IMR-90 (cell line): Measurements from ENCODE around the gene PLIN4. TPM values are rescaled to one million over a fixed set of nuclear protein-coding genes. Genes with fewer than 3 reads are reported as not detected.

ENCODE experiments used
- ATAC-seq: fragments of 200-7000 bp; cut with Tn5 transposase; 2 replicates; pipeline ENCODE4 v1.9.1; 2020; ENCODE audit warnings: low read depth, mild to moderate bottlenecking, moderate library complexity
- BruUV-seq: library from RNA; stranded (reverse); fragments of 400-500 nt; replicated peaks from 2 replicates; lab custom pipeline; 2021; lab: Mats Ljungman, UMichigan
- CTCF ChIA-PET: fragments of 300-600 bp; formaldehyde crosslinking; extraction: SDS; loops from one replicate; lab custom pipeline; 2021; ENCODE audit warnings: antibody characterized with exemption; lab: Yijun Ruan, JAX
- POLR2A ChIA-PET: fragments of 300-600 bp; sonication (Branson Sonifier 250); formaldehyde crosslinking; loops from one replicate; lab custom pipeline; 2022; ENCODE audit warnings: antibody characterized with exemption; ENCODE audit not compliant: unreplicated experiment; lab: Charles Lee
- DNase-seq: peaks from one replicate; pipeline ENCODE4 v3.0.0; 2013
- H2AFZ ChIP-seq: replicated peaks from 2 replicates; pipeline ENCODE3; 2013; ENCODE audit warnings: low read length, mild to moderate bottlenecking; ENCODE audit not compliant: poor library complexity
- H2AK5ac ChIP-seq: 2 replicates; pipeline ENCODE4 v1.6.1; 2013; ENCODE audit warnings: low read depth, low read length, inconsistent platforms
- H2AK9ac ChIP-seq: replicated peaks from 2 replicates; pipeline ENCODE3; 2013; ENCODE audit warnings: mild to moderate bottlenecking, low read depth, low read length, moderate library complexity; ENCODE audit not compliant: poor library complexity
- H2BK120ac ChIP-seq: 2 replicates; pipeline ENCODE4 v1.6.1; 2013; ENCODE audit warnings: low read depth, low read length, inconsistent platforms
- H2BK15ac ChIP-seq: 3 replicates; pipeline ENCODE4 v1.6.1; 2013; ENCODE audit warnings: low read depth, low read length, inconsistent platforms
- H2BK20ac ChIP-seq: 2 replicates; pipeline ENCODE4 v1.6.1; 2013; ENCODE audit warnings: low read depth, mild to moderate bottlenecking, inconsistent platforms, low read length, moderate library complexity
- H2BK5ac ChIP-seq: 2 replicates; pipeline ENCODE4 v1.6.1; 2013; ENCODE audit warnings: mild to moderate bottlenecking, low read depth, low read length, inconsistent platforms; ENCODE audit not compliant: poor library complexity, severe bottlenecking
- H3K14ac ChIP-seq: replicated peaks from 2 replicates; pipeline ENCODE4 v1.6.1; 2013; ENCODE audit warnings: low read depth, low read length, inconsistent platforms
- H3K18ac ChIP-seq: 2 replicates; pipeline ENCODE4 v1.6.1; 2013; ENCODE audit warnings: low read depth, low read length, control low read depth
- H3K23ac ChIP-seq: 2 replicates; pipeline ENCODE4 v1.6.1; 2013; ENCODE audit warnings: low read depth, low read length, inconsistent platforms
- H3K27ac ChIP-seq: 2 replicates; pipeline ENCODE4 v1.5.1; 2013; ENCODE audit warnings: mild to moderate bottlenecking, control low read depth, low read length; ENCODE audit not compliant: insufficient read depth
- H3K27me3 ChIP-seq: 2 replicates; pipeline ENCODE4 v1.6.1; 2013; ENCODE audit warnings: low read length; ENCODE audit not compliant: control insufficient read depth, insufficient read depth
- H3K36me3 ChIP-seq: 2 replicates; pipeline ENCODE4 v1.6.1; 2013; ENCODE audit warnings: low read length, mixed read lengths; ENCODE audit not compliant: control insufficient read depth, insufficient read depth
- H3K4ac ChIP-seq: 2 replicates; pipeline ENCODE4 v1.6.1; 2013; ENCODE audit warnings: low read depth, low read length, inconsistent platforms
- H3K4me1 ChIP-seq: 2 replicates; pipeline ENCODE4 v1.6.1; 2013; ENCODE audit warnings: low read length, mixed read lengths; ENCODE audit not compliant: control insufficient read depth, insufficient read depth
- H3K4me2 ChIP-seq: 2 replicates; pipeline ENCODE4 v1.6.1; 2013; ENCODE audit warnings: low read depth, mild to moderate bottlenecking, control low read depth, low read length, moderate library complexity
- H3K4me3 ChIP-seq: 2 replicates; pipeline ENCODE4 v1.5.1; 2013; ENCODE audit warnings: low read depth, mild to moderate bottlenecking, control low read depth, low read length, moderate library complexity; ENCODE audit not compliant: insufficient read depth
- H3K56ac ChIP-seq: 2 replicates; pipeline ENCODE4 v1.6.1; 2013; ENCODE audit warnings: low read length, inconsistent platforms; ENCODE audit not compliant: insufficient read depth; ENCODE audit errors: extremely low read depth
- H3K79me1 ChIP-seq, 2 experiments: 2 replicates each; pipeline ENCODE4 v1.6.1; 2013; ENCODE audit warnings: low read length in 2 of 2, inconsistent platforms in 1 of 2, low read depth in 1 of 2
- H3K9ac ChIP-seq: 2 replicates; pipeline ENCODE4 v1.6.1; 2013; ENCODE audit warnings: low read depth, low read length, control low read depth
- H3K9me1 ChIP-seq: 2 replicates; pipeline ENCODE4 v1.6.1; 2013; ENCODE audit warnings: low read length, inconsistent platforms; ENCODE audit not compliant: insufficient read depth
- H3K9me3 ChIP-seq: 2 replicates; pipeline ENCODE4 v1.6.1; 2013; ENCODE audit warnings: low read length; ENCODE audit not compliant: control insufficient read depth, insufficient read depth
- H4K20me1 ChIP-seq: 2 replicates; pipeline ENCODE4 v1.6.1; 2013; ENCODE audit warnings: low read length, inconsistent platforms; ENCODE audit not compliant: insufficient read depth
- H4K5ac ChIP-seq: 2 replicates; pipeline ENCODE4 v1.6.1; 2013; ENCODE audit warnings: mild to moderate bottlenecking, low read depth, low read length, control low read depth
- H4K8ac ChIP-seq, 2 experiments: 2 replicates each; pipeline ENCODE4 v1.6.1; 2013; ENCODE audit warnings: low read depth in 2 of 2, low read length in 2 of 2, control low read depth in 1 of 2, inconsistent platforms in 1 of 2
- H4K91ac ChIP-seq: 2 replicates; pipeline ENCODE4 v1.6.1; 2013; ENCODE audit warnings: low read depth, low read length, inconsistent platforms; ENCODE audit not compliant: insufficient read depth
- BHLHE40 ChIP-seq: fragments of 150-350 bp; IDR thresholded peaks from 2 replicates; pipeline ENCODE4 v1.6.1; 2016; ENCODE audit warnings: mild to moderate bottlenecking, low read depth, low read length
- ELK1 ChIP-seq: fragments of 150-350 bp; IDR thresholded peaks from 2 replicates; pipeline ENCODE4 v1.6.1; 2016; ENCODE audit warnings: low read depth, mild to moderate bottlenecking, low read length, moderate library complexity, borderline replicate concordance
- MAFK ChIP-seq: IDR thresholded peaks from 2 replicates; pipeline ENCODE4 v1.6.1; 2012; ENCODE audit warnings: low read depth, low read length, improper control_type of control experiment
- MXI1 ChIP-seq: IDR thresholded peaks from 2 replicates; pipeline ENCODE4 v1.6.1; 2012; ENCODE audit warnings: low read depth, mild to moderate bottlenecking, low read length, moderate library complexity, borderline replicate concordance
- POLR2A ChIP-seq: IDR thresholded peaks from 2 replicates; pipeline ENCODE4 v1.6.1; 2012; ENCODE audit warnings: mild to moderate bottlenecking, low read depth, low read length
- RAD21 ChIP-seq: IDR thresholded peaks from 2 replicates; pipeline ENCODE4 v1.6.1; 2012; ENCODE audit warnings: low read length, improper control_type of control experiment
- RFX5 ChIP-seq: IDR thresholded peaks from 2 replicates; pipeline ENCODE4 v1.8.0; 2012; ENCODE audit warnings: low read depth, mild to moderate bottlenecking, low read length, moderate library complexity
- SMC3 ChIP-seq: fragments of 150-350 bp; IDR thresholded peaks from 2 replicates; pipeline ENCODE4 v1.6.1; 2016; ENCODE audit warnings: low read depth, mild to moderate bottlenecking, antibody characterized with exemption, low read length, moderate library complexity
- WGBS, 2 experiments: methylation state at CpG; one replicate each; pipeline versions ENCODE4 v1.1.5 to v1.1.7; 2013; ENCODE audit warnings: missing lambda C conversion rate in 2 of 2; ENCODE audit not compliant: insufficient read length in 1 of 2; ENCODE audit errors: extremely low coverage in 2 of 2; 5-methylcytosine and 5-hydroxymethylcytosine counted together
- dilution Hi-C: fragments of 300-500 bp; cut with HindIII; formaldehyde crosslinking; loops from one replicate; pipeline ENCODE4 v1.14.3; 2018; ENCODE audit warnings: low sequenced_read_pairs; ENCODE audit not compliant: unreplicated experiment
- in situ Hi-C: fragments of 300-500 bp; cut with MboI; formaldehyde crosslinking; loops from 3 replicates; pipeline ENCODE4 v1.14.3; 2019; ENCODE audit warnings: low sequenced_read_pairs, inconsistent platforms, mixed read lengths
- intact Hi-C: fragments of 100-400 bp; cut with micrococcal nuclease; formaldehyde crosslinking; loops from 2 replicates; pipeline ENCODE4 v1.10.0; 2022
- polyA plus RNA-seq, 3 experiments: library from polyadenylated mRNA; depleted of rRNA; stranded (reverse); fragments of >200 nt; gene quantifications; 2 replicates each; pipeline ENCODE4 v1.2.3, GENCODE V29; 2012; ENCODE audit warnings: low replicate concordance in 1 of 3
- total RNA-seq: library from RNA; depleted of rRNA; stranded (reverse); fragments of >200 nt; gene quantifications from 2 replicates; pipeline ENCODE4 v1.2.3, GENCODE V29; 2012
- TF ChIP-seq, protein P1 (sequence below): fragments of 150-350 bp; IDR thresholded peaks from 2 replicates; pipeline ENCODE4 v1.6.1; 2017; ENCODE audit warnings: mild to moderate bottlenecking, antibody characterized with exemption, low read length, low read depth

The PLIN4 gene
- total and polyA plus RNA-seq, 2 of the 4 experiments (the other 2 are of a cell fraction) = under 0.01 to 0.09 TPM

- WGBS, 2 experiments = 98% methylated on average over 16 of the region's 25 CpGs; no CpG with 5 or more reads in 1 of the 2 experiments
- ChIA-PET CTCF (no interaction called here), POLR2A (no interaction called here)
- H3K56ac ChIP-seq = no peak overlapping the region
- H2BK15ac ChIP-seq = no peak overlapping the region
- H4K91ac ChIP-seq = no peak overlapping the region
- H4K8ac ChIP-seq = no peak overlapping the region
- in situ Hi-C loops (no loop called here), intact Hi-C loops (no loop called here), dilution Hi-C loops (no loop called here)
- H2AFZ ChIP-seq = no peak overlapping the region
- no peak overlapping the region for H2BK120ac ChIP-seq
- H3K9me1 ChIP-seq = peaks cover 8% of the 10 kb centered on the region; the same call in 1 of the 2 replicates
- peaks cover 4% of the 10 kb centered on the region for H3K4me1 ChIP-seq
- no TSS peak for BruUV-seq
- H3K23ac ChIP-seq = no peak overlapping the region
- no peak for TF ChIP-seq POLR2A
- no peak for TF ChIP-seq MXI1
- TF ChIP-seq MAFK = no peak
- TF ChIP-seq, protein P1, sequence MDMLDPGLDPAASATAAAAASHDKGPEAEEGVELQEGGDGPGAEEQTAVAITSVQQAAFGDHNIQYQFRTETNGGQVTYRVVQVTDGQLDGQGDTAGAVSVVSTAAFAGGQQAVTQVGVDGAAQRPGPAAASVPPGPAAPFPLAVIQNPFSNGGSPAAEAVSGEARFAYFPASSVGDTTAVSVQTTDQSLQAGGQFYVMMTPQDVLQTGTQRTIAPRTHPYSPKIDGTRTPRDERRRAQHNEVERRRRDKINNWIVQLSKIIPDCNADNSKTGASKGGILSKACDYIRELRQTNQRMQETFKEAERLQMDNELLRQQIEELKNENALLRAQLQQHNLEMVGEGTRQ = no peak
- TF ChIP-seq SMC3 = no peak
- no peak for TF ChIP-seq BHLHE40
- TF ChIP-seq RFX5 = no peak
- no peak for TF ChIP-seq RAD21
- no peak for TF ChIP-seq ELK1
- no peak overlapping the region for H3K14ac ChIP-seq
- H3K9me3 ChIP-seq = no peaks in the 10 kb centered on the region
- H4K5ac ChIP-seq = no peak overlapping the region
- H3K27ac ChIP-seq = no peak overlapping the region
- no peak overlapping the region for H3K4me3 ChIP-seq
- H3K4me2 ChIP-seq = no peak overlapping the region
- ATAC-seq (no peak), DNase-seq (no peak)
- no peak overlapping the region for H3K4ac ChIP-seq
- peaks cover 59% of the 10 kb centered on the region for H3K36me3 ChIP-seq
- no peak overlapping the region for H2BK20ac ChIP-seq
- no peaks in the 10 kb centered on the region for H3K27me3 ChIP-seq
- no peak overlapping the region for H3K18ac ChIP-seq
- H3K9ac ChIP-seq = no peak overlapping the region
- H2AK9ac ChIP-seq = no peak overlapping the region
- H4K20me1 ChIP-seq = no peaks in the 10 kb centered on the region
- no peak overlapping the region for H2BK5ac ChIP-seq
- peaks cover 0 to 8% of the 10 kb centered on the region in 2 experiments; a peak in 1 of 4 replicates for H3K79me1 ChIP-seq
- H2AK5ac ChIP-seq = no peak overlapping the region
These were observed 15.0 kb downstream of the PLIN4 start for GRCh38 chr19:4503132-4503824.
